GM19193 (cell line): ENCODE results near the gene INTS6.

Source experiments
- POLR2A ChIP-seq: IDR thresholded peaks from 4 replicates; pipeline ENCODE4 v1.6.1; 2011; ENCODE audit not compliant: insufficient read depth, insufficient read length; ENCODE audit errors: extremely low read depth

The INTS6 gene

GRCh38 chr13:51326777-51327176, 126.1 kb downstream of the INTS6 start:
- TF ChIP-seq POLR2A = no peak

- no peak for TF ChIP-seq POLR2A
These were observed 127.0 kb downstream of the INTS6 start for GRCh38 chr13:51325837-51326236.

GRCh38 chr13:51324714-51325420, 128.0 kb downstream of the INTS6 start:
- TF ChIP-seq POLR2A = no peak

- no peak for TF ChIP-seq POLR2A
These were observed 128.9 kb downstream of the INTS6 start for GRCh38 chr13:51323824-51324511.

GRCh38 chr13:51322826-51323225, 130.0 kb downstream of the INTS6 start:
- no peak for TF ChIP-seq POLR2A

GRCh38 chr13:51321836-51322235, 131.0 kb downstream of the INTS6 start:
- TF ChIP-seq POLR2A = no peak

- TF ChIP-seq POLR2A = no peak
These were observed 134.0 kb downstream of the INTS6 start for GRCh38 chr13:51318876-51319275.

- TF ChIP-seq POLR2A = no peak
These were observed 134.8 kb downstream of the INTS6 start for GRCh38 chr13:51318015-51318414.

GRCh38 chr13:51317262-51317661, 135.6 kb downstream of the INTS6 start:
- no peak for TF ChIP-seq POLR2A

- TF ChIP-seq POLR2A = no peak
These were observed 139.2 kb downstream of the INTS6 start for GRCh38 chr13:51313619-51314018.

GRCh38 chr13:51311957-51312520, 140.8 kb downstream of the INTS6 start:
- no peak for TF ChIP-seq POLR2A
